ENCODE results near the gene ITGA1. TPM values are rescaled to one million over a fixed set of nuclear protein-coding genes. Genes with fewer than 3 reads are reported as not detected.
A peak's percentile ranks its signal among the peaks of the same experiment; 100 is the strongest.

Gene ITGA1
- polyA plus RNA-seq, 6 donors from 2014 or later, result not detected

DNA sequence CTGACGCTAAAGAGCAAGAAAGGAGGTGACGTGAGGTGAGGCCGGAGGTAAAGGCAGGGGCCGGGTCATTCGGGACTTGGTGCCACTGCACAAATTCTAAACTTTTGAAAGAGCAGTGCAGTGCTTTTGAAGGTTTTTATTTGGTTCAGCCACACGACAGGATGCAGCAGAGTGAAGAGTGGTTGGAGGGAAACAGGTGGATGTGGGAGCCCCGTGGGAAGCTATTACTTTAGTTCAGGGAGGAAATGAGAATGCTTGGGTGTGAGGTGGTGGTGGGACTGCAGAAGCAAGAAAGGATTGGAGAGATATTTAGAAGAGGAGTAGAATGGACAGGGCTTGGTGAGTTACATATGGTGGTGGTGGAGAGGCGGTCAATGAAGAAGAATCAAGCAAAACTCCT is 136.7 kb downstream of the ITGA1 start:
- Mint-ChIP-seq H3K9me3 (no peaks in the 10 kb centered on the region), H3K4me3 (no peak overlapping the region), H3K36me3 (no peaks in the 10 kb centered on the region), H3K27ac (no peak overlapping the region), H3K4me1 (no peaks in the 10 kb centered on the region), H3K27me3 (peaks cover 9 to 12% (median 11%) of the 10 kb centered on the region in 3 donors)
- no peak for ATAC-seq (ENCODE audit: low read depth in 2 of 2)
- no peak for DNase-seq

DNA sequence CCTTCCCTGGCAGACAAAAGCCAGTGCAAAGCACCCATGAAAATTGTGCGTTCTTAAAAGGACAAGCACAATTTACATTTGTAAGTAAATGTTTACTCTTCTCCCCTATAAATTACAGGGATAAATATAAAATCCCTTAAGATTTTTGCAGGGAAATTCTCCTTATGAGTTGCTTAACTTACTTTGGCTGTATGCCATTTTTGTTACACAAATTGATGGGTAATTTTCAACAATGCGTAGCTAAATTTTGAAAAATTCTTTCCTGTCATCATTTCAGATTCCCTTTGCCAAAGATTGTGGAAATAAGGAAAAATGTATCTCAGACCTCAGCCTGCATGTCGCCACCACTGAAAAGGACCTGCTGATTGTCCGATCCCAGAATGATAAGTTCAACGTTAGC is 137.3 kb downstream of the ITGA1 start:
- Mint-ChIP-seq H3K9me3 (no peaks in the 10 kb centered on the region), H3K4me3 (no peak overlapping the region), H3K27ac (no peak overlapping the region), H3K27me3 (peaks cover 9 to 12% (median 11%) of the 10 kb centered on the region in 3 donors), H3K36me3 (no peaks in the 10 kb centered on the region), H3K4me1 (no peaks in the 10 kb centered on the region)
- no peak for ATAC-seq (ENCODE audit: low read depth in 2 of 2)
- DNase-seq, result no peak

DNA sequence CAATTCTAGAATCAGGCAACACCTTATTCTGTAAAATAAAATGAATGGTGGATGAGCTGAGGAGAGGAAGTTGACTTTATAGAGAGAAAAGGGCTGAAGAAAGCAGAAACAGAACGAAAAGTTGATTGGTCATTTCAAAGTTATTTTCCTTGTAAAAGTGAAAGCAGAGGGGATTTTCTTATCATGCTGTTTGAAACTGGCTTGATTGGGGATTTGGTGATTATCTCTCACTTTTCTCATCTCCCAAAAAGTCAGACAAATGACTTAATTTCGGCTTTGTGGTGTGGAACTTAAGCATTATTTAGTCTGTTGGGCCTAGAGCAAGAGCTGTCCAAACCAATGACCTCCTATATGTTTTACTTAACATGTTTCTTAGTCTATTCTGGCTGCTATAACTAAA is 141.0 kb downstream of the ITGA1 start:
- Mint-ChIP-seq H3K36me3 (no peaks in the 10 kb centered on the region), H3K27me3 (peaks cover 9 to 11% (median 9%) of the 10 kb centered on the region in 3 donors), H3K9me3 (no peaks in the 10 kb centered on the region), H3K27ac (peak overlapping the region in 1 of 6 donors; percentile 45), H3K4me3 (no peak overlapping the region), H3K4me1 (no peaks in the 10 kb centered on the region)
- DNase-seq (no peak), ATAC-seq (ENCODE audit: low read depth in 2 of 2) (no peak)

DNA sequence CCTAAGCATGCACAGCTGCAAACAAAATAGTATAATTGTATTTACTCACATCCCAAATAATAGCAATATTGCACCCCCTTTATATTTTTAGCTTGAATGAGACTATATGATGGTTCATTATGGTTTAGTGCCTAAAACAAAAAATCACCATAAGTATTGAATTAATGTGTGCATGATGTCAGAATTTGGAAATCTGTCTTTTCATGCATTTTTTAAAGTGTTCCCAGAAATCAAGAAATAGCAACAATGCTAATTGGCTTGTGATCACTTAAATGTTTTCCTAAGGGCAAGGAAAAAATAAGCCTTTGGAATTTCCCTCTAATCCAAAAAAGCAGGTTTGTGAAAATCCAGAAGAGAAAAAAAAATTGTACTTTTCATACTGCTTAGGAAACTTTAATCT is 150.5 kb downstream of the ITGA1 start:
- H3K27ac Mint-ChIP-seq, result no peak overlapping the region
- H3K4me1 Mint-ChIP-seq, result no peaks in the 10 kb centered on the region
- H3K9me3 Mint-ChIP-seq, result no peaks in the 10 kb centered on the region
- peaks cover 0 to 11% (median 7%) of the 10 kb centered on the region in 3 donors for H3K27me3 Mint-ChIP-seq
- no peak for ATAC-seq (ENCODE audit: low read depth in 2 of 2)
- H3K36me3 Mint-ChIP-seq, result no peaks in the 10 kb centered on the region
- no peak overlapping the region for H3K4me3 Mint-ChIP-seq
- DNase-seq, result no peak

DNA sequence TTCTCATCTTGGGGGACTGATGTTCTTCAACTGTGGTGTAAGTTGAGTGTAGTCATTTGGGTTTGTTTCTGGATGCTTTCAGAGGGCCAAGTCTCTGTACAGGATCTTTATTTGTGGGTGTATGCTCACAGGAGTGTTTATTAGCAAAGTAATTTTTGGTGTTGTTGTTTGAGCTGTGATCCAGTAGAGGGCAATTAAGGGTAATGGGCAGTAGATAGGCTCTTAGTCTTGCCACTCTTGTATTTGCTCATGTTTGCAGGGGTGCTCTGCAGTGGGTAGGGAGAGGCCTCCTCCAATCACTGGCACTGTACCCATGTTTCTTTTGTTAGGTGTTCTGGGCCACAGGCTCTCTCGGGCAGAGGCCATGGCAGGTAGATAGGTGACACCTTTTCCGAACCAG is 155.6 kb downstream of the ITGA1 start:
- Mint-ChIP-seq H3K27me3 (peaks cover 0 to 14% (median 6%) of the 10 kb centered on the region in 3 donors), H3K9me3 (no peaks in the 10 kb centered on the region), H3K36me3 (no peaks in the 10 kb centered on the region), H3K4me3 (no peak overlapping the region), H3K27ac (no peak overlapping the region), H3K4me1 (peaks cover under 1 to 1% (median 1%) of the 10 kb centered on the region in 3 donors)
- no peak for ATAC-seq (ENCODE audit: low read depth in 2 of 2)
- no peak for DNase-seq

DNA sequence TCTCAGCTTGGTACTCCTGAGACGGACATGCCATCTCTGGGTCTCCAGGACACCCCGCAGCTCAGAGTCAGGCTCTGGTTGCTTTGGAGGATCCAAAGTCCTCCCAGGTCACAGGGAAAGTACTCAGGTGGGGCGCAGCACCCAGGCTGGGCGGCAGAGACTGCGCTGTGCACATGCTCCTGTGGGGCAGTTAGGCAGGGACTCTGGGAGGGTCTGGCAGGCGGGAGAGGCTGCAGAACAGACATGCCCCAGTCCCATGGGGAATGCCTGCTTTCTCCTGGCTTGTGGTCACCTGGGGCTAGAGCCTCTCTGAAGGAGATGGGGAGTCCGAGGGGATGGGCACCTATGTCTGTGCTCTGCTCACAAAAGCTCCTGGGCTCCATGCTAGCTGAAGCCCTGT is 156.1 kb downstream of the ITGA1 start:
- no peak overlapping the region for H3K4me3 Mint-ChIP-seq
- DNase-seq (no peak), ATAC-seq (ENCODE audit: low read depth in 2 of 2) (no peak)
- peaks cover 0 to 14% (median 6%) of the 10 kb centered on the region in 3 donors for H3K27me3 Mint-ChIP-seq
- H3K27ac Mint-ChIP-seq, result no peak overlapping the region
- no peaks in the 10 kb centered on the region for H3K9me3 Mint-ChIP-seq
- H3K36me3 Mint-ChIP-seq, result no peaks in the 10 kb centered on the region
- peaks cover 5 to 6% (median 6%) of the 10 kb centered on the region in 3 donors for H3K4me1 Mint-ChIP-seq

DNA sequence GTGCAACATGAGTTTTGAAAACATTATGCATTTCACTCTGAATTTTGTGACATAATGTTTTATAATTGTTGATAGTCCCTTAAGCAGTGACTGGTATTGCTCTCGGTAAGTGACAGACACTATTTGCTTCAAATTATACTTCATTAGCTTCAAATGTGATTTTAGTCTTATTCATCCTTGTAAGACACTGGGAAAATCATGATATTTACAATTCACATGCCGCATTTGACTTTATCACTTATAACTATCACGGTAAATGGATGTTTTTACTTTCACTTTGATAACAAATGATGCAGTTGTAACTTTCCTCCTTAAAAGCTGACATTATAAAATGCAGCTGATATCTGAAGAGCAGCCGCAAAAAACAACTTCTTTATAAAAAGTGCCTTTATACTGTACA is 157.3 kb downstream of the ITGA1 start:
- Mint-ChIP-seq H3K4me1 (peaks cover 5 to 6% (median 6%) of the 10 kb centered on the region in 3 donors), H3K27ac (peak overlapping the region in 1 of 6 donors; percentile 48), H3K36me3 (no peaks in the 10 kb centered on the region), H3K4me3 (peak overlapping the region; percentile 12 to 82 (median 51)), H3K27me3 (peaks cover 0 to 14% (median 6%) of the 10 kb centered on the region in 3 donors), H3K9me3 (no peaks in the 10 kb centered on the region)
- DNase-seq (no peak), ATAC-seq (ENCODE audit: low read depth in 2 of 2) (no peak)

DNA sequence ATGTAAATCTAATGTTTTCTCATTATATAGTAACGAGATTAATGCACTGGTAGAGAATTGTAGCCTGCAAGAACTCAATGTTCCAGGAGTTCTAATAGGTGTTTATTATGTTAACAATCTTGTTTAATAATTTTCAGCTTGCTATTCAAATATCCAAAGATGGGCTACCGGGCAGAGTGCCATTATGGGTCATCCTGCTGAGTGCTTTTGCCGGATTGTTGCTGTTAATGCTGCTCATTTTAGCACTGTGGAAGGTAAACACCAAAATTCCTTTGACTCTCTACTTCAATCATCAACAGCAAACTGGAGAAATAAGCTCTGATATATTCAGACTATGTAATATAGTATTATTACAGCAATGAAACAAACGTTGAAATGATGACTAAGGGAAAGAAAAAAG is 159.5 kb downstream of the ITGA1 start:
- DNase-seq, result no peak
- Mint-ChIP-seq H3K27me3 (peaks cover 0 to 7% (median 6%) of the 10 kb centered on the region in 3 donors), H3K4me3 (no peak overlapping the region), H3K4me1 (peaks cover 5 to 6% (median 6%) of the 10 kb centered on the region in 3 donors), H3K27ac (no peak overlapping the region), H3K36me3 (no peaks in the 10 kb centered on the region), H3K9me3 (no peaks in the 10 kb centered on the region)
- no peak for ATAC-seq (ENCODE audit: low read depth in 2 of 2)

DNA sequence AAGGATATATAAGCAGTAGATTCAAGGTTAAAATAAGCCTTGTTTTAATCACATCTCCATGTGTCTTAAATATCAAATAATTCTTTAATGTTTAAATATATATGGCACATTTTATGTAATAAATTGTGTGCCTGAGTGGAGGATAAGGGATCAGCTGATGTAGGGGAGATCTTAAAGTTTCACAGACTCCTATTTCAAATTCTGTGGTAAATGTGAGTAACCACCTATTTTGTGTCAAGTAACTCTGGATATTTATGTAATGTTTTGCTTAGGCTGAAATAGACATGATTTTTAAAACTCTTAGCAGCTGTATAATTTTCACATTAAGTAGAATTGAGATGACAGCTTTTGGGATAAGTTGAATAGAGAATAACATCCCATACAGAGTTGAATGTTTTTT is 160.1 kb downstream of the ITGA1 start:
- Mint-ChIP-seq H3K36me3 (no peaks in the 10 kb centered on the region), H3K4me1 (peaks cover 5 to 6% (median 6%) of the 10 kb centered on the region in 3 donors), H3K27ac (no peak overlapping the region), H3K9me3 (no peaks in the 10 kb centered on the region), H3K27me3 (peaks cover 0 to 7% (median 6%) of the 10 kb centered on the region in 3 donors), H3K4me3 (no peak overlapping the region)
- DNase-seq (no peak), ATAC-seq (ENCODE audit: low read depth in 2 of 2) (no peak)

DNA sequence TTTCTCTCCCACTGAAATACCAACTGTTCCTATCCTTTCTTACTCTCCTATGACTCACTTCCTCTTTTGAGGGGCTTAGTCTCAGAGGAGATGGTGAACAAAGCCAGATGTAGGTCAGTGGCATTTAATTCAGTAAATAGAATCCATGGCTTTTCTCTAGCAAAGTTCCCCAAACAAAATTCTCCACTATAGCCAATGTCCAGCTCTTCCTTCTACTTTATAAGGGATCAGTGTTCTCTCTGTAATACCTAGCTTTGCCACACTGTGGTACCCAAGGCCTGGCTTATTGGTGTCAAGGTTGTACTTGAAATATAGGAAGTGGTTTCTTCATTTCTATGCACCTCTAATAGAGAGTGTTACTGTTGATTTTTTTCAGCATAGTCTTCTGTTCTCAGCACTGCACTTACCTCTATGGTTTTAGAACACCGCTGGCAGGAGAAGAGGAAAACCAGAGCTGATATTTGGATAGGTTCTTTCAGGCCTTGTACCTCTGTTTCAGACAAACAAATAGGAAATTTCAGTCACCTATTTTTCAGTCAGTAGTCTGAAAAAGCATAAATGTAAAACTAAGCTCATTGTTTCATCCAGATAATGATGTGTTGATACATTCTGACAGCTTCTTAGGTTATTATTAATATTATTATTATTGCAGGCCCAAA is 160.8 kb downstream of the ITGA1 start:
- ATAC-seq (ENCODE audit: low read depth in 2 of 2) (peak; percentile 90 to 91), DNase-seq (peak; percentile 33)
- no peak overlapping the region for H3K4me3 Mint-ChIP-seq
- H3K4me1 Mint-ChIP-seq, result peaks cover 5 to 6% (median 6%) of the 10 kb centered on the region in 3 donors
- H3K27me3 Mint-ChIP-seq, result peaks cover 0 to under 1% (median 0%) of the 10 kb centered on the region in 3 donors
- no peak overlapping the region for H3K27ac Mint-ChIP-seq
- no peaks in the 10 kb centered on the region for H3K9me3 Mint-ChIP-seq
- no peaks in the 10 kb centered on the region for H3K36me3 Mint-ChIP-seq

DNA sequence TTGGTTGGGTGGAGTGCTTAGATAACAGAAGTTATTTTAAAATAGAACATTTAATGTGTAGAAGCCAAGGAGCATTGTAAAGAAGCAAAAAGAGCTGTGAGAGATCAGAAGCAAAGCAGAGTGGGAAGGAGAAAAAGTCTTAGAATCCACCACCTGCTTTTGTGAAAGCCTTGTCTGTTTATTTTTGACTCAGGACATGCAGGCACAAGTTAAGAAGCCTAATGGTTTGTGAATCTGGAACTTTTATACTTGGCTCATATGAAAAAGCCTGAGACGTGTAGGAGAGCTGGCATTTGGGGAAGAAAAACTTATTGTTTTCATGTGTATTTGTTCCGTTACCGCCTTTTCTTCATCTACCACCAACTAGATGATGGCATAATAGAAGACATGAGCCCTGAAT is 163.0 kb downstream of the ITGA1 start:
- H3K4me3 Mint-ChIP-seq, result no peak overlapping the region
- no peak overlapping the region for H3K27ac Mint-ChIP-seq
- ATAC-seq (ENCODE audit: low read depth in 2 of 2), result no peak
- H3K4me1 Mint-ChIP-seq, result peaks cover 4 to 6% (median 6%) of the 10 kb centered on the region in 3 donors
- no peak for DNase-seq
- H3K27me3 Mint-ChIP-seq, result no peaks in the 10 kb centered on the region
- H3K9me3 Mint-ChIP-seq, result no peaks in the 10 kb centered on the region
- no peaks in the 10 kb centered on the region for H3K36me3 Mint-ChIP-seq

DNA sequence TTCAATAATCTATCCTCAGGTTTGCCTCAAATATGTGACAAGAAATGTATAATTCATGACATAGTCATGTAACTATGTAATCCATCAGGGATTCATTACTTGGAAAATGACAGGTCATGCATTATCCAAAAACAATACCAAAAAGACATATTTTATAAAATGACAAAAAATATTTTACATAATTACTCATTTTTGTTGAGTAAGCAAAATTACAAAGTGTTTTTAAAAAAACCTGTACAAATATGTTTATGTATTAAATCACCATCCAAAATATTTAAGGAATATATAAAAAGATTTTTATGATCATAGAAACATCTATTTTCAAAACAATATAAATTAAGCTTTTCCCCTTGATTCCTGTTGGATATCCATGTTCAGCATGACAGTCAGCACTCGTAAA is 164.8 kb downstream of the ITGA1 start:
- no peaks in the 10 kb centered on the region for H3K36me3 Mint-ChIP-seq
- H3K4me1 Mint-ChIP-seq, result peaks cover 4 to 6% (median 6%) of the 10 kb centered on the region in 3 donors
- H3K9me3 Mint-ChIP-seq, result no peaks in the 10 kb centered on the region
- no peaks in the 10 kb centered on the region for H3K27me3 Mint-ChIP-seq
- H3K4me3 Mint-ChIP-seq, result no peak overlapping the region
- ATAC-seq (ENCODE audit: low read depth in 2 of 2) (no peak), DNase-seq (no peak)
- no peak overlapping the region for H3K27ac Mint-ChIP-seq

DNA sequence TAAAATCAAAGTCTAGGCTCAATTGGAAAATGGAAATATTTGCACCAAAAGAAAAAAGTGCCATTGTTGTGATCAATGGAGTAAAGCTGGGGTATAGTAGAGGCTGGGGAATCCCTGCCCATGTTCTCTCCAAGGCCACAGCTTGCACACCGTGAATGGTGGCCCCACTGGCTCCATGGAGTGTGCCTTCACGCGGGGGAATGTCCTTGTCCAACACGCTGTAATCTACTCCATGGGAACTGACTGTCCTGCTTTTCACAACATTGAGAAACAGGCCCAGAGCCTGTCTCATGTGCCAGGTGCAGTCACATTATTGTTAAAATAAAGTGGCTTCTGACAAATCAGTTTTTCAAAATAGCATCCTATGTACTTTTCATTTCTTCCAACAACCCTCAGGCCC is 168.3 kb downstream of the ITGA1 start:
- Mint-ChIP-seq H3K4me3 (no peak overlapping the region), H3K27me3 (peaks cover 0 to 9% (median 0%) of the 10 kb centered on the region in 3 donors), H3K27ac (peak overlapping the region in 1 of 6 donors; percentile 32), H3K4me1 (no peaks in the 10 kb centered on the region), H3K36me3 (no peaks in the 10 kb centered on the region), H3K9me3 (peaks cover 0 to 8% (median 5%) of the 10 kb centered on the region in 7 donors)
- DNase-seq, result no peak
- no peak for ATAC-seq (ENCODE audit: low read depth in 2 of 2)

DNA sequence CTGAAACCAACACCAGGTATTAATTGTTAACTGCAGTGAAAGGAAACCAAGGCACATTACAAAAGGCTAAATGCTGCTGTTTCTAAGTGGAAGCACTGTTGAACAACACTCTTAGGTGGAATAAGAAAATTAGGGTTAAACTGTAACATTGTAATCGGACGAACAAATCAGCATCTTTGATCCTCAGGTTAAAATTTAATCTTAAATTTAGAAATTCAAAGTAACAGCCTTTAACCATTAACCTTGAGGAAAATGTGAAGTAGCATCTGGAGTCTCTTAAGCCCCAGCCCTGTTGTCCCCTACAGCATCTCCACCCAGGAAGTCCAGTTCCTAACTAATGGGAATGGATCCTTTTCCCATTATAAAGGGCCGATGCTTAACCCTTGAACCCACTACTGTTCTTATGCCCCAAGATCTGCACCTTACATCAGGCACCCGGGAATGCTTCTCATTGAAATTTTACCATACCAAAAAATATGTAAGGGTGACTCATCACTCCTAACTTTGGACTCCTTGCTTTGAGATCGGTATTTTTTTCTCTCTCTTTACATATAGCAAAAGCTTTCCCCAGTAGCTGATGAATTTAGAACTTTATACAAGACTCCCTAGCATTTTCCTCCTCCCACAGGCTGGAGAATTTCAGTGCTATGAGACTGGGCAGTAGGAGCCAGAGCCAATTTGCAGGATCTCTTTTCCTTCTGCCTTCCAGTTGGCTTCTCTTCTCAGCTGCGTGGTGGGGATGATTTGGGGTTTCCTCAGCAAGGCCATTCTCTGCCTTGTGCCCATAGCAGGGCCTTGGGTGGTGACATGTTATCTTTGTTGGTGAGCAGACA is 169.4 kb downstream of the ITGA1 start:
- ATAC-seq (ENCODE audit: low read depth in 2 of 2), result no peak
- Mint-ChIP-seq H3K9me3 (peaks cover 3 to 8% (median 5%) of the 10 kb centered on the region in 7 donors), H3K27me3 (peaks cover 0 to 9% (median 9%) of the 10 kb centered on the region in 3 donors), H3K4me1 (no peaks in the 10 kb centered on the region), H3K27ac (no peak overlapping the region), H3K36me3 (no peaks in the 10 kb centered on the region), H3K4me3 (no peak overlapping the region)
- DNase-seq, result no peak

Data from naive B cell (primary cell).